Activated naive CD4-positive, alpha-beta T cell treated with anti-CD3 and anti-CD28 coated beads, Interleukin-2, amount 50 U/mL, for 72 hours (primary cell): ENCODE data around the gene NCAPD3. TPM values are rescaled to one million over a fixed set of nuclear protein-coding genes. Genes with fewer than 3 reads are reported as not detected.
A peak's percentile ranks its signal among the peaks of the same experiment; 100 is the strongest.
"Not testable (repeated sequence)": the region's sequence is repeated elsewhere in the genome, so short reads cannot be mapped to it uniquely, and the experiment has no call there.

Experiments
- ATAC-seq, 2 donors: fragments of 150-1000 bp; cut with Tn5 transposase; 2 replicates each; pipeline ENCODE4 v1.10.0; 2021; ENCODE audit warnings: mild to moderate bottlenecking in 2 of 2, moderate library complexity in 2 of 2
- DNase-seq, 2 donors: peaks; one replicate each; pipeline ENCODE4 v3.0.0; 2021 to 2022; ENCODE audit warnings: low spot score in 2 of 2
- H3K27ac Mint-ChIP-seq, 2 donors: one replicate each; pipeline ENCODE4 v1.8.0; 2022; ENCODE audit warnings: mild to moderate bottlenecking in 2 of 2, mixed read lengths in 2 of 2
- H3K36me3 Mint-ChIP-seq, 2 donors: one replicate each; pipeline ENCODE4 v1.8.0; 2022; ENCODE audit warnings: mixed read lengths in 2 of 2
- H3K9me3 Mint-ChIP-seq, 2 donors: one replicate each; pipeline ENCODE4 v1.8.0; 2022; ENCODE audit warnings: mixed read lengths in 2 of 2
- total RNA-seq, 2 donors: library from RNA; stranded (reverse); gene quantifications; one replicate each; pipeline ENCODE4 v1.2.3, GENCODE V29; 2022

NCAPD3 gene
- total RNA-seq, 2 donors from 2014 or later: 93.7 to 169 TPM

- Mint-ChIP-seq H3K9me3 (no peaks in the 10 kb centered on the region), H3K36me3 (peaks cover 35 to 39% of the 10 kb centered on the region in 2 donors), H3K27ac (no peak overlapping the region)
- no peak for ATAC-seq
- no peak for DNase-seq
Measured at GRCh38 chr11:134202661-134203060, 21.1 kb downstream of the NCAPD3 start.

GRCh38 chr11:134200688-134201087 is 23.1 kb downstream of the NCAPD3 start:
- H3K9me3 Mint-ChIP-seq: no peaks in the 10 kb centered on the region
- DNase-seq (no peak), ATAC-seq (no peak)
- peaks cover 24 to 34% of the 10 kb centered on the region in 2 donors for H3K36me3 Mint-ChIP-seq
- no peak overlapping the region for H3K27ac Mint-ChIP-seq

- peaks cover 24 to 27% of the 10 kb centered on the region in 2 donors for H3K36me3 Mint-ChIP-seq
- H3K9me3 Mint-ChIP-seq: no peaks in the 10 kb centered on the region
- DNase-seq: no peak
- no peak for ATAC-seq
- no peak overlapping the region for H3K27ac Mint-ChIP-seq
Measured at GRCh38 chr11:134199531-134199930, 24.2 kb downstream of the NCAPD3 start.

GRCh38 chr11:134196756-134197155 is 27.0 kb downstream of the NCAPD3 start:
- H3K27ac Mint-ChIP-seq: peak overlapping the region in 1 of 2 donors; percentile 50
- no peaks in the 10 kb centered on the region for H3K9me3 Mint-ChIP-seq
- DNase-seq: no peak
- ATAC-seq: no peak
- peaks cover 24 to 28% of the 10 kb centered on the region in 2 donors for H3K36me3 Mint-ChIP-seq

GRCh38 chr11:134188092-134188491 is 35.7 kb downstream of the NCAPD3 start:
- not testable (repeated sequence) for H3K9me3 Mint-ChIP-seq, ATAC-seq, DNase-seq, H3K27ac Mint-ChIP-seq
- peaks cover 50 to 52% of the 10 kb centered on the region in 2 donors for H3K36me3 Mint-ChIP-seq

- DNase-seq (no peak), ATAC-seq (no peak)
- Mint-ChIP-seq H3K27ac (no peak overlapping the region), H3K9me3 (no peaks in the 10 kb centered on the region), H3K36me3 (peaks cover 12 to 20% of the 10 kb centered on the region in 2 donors)
Measured at GRCh38 chr11:134181707-134182106, 42.1 kb downstream of the NCAPD3 start.

GRCh38 chr11:134178032-134178674 is 45.6 kb downstream of the NCAPD3 start:
- no peaks in the 10 kb centered on the region for H3K9me3 Mint-ChIP-seq
- ATAC-seq: no peak
- H3K36me3 Mint-ChIP-seq: peaks cover 17 to 28% of the 10 kb centered on the region in 2 donors
- H3K27ac Mint-ChIP-seq: no peak overlapping the region
- no peak for DNase-seq

- ATAC-seq (no peak), DNase-seq (no peak)
- no peak overlapping the region for H3K27ac Mint-ChIP-seq
- peaks cover 17 to 22% of the 10 kb centered on the region in 2 donors for H3K36me3 Mint-ChIP-seq
- H3K9me3 Mint-ChIP-seq: no peaks in the 10 kb centered on the region
Measured at GRCh38 chr11:134176284-134176683, 47.5 kb downstream of the NCAPD3 start.

GRCh38 chr11:134173296-134173695 is 50.5 kb downstream of the NCAPD3 start:
- ATAC-seq: no peak
- peaks cover 23 to 28% of the 10 kb centered on the region in 2 donors for H3K36me3 Mint-ChIP-seq

GRCh38 chr11:134171951-134172350 is 51.8 kb downstream of the NCAPD3 start:
- ATAC-seq: no peak
- Mint-ChIP-seq H3K9me3 (no peaks in the 10 kb centered on the region), H3K27ac (peak overlapping the region in 1 of 2 donors; percentile 22), H3K36me3 (peaks cover 25 to 32% of the 10 kb centered on the region in 2 donors)
- no peak for DNase-seq

More at GRCh38 chr11:134173296-134173695, 50.5 kb downstream of the NCAPD3 start:
- no peak overlapping the region for H3K27ac Mint-ChIP-seq
- no peak for DNase-seq
- no peaks in the 10 kb centered on the region for H3K9me3 Mint-ChIP-seq

GRCh38 chr11:134170919-134171281 is 52.9 kb downstream of the NCAPD3 start:
- peaks cover 17 to 21% of the 10 kb centered on the region in 2 donors for H3K36me3 Mint-ChIP-seq
- H3K9me3 Mint-ChIP-seq: no peaks in the 10 kb centered on the region
- no peak for DNase-seq
- no peak overlapping the region for H3K27ac Mint-ChIP-seq
- ATAC-seq: no peak

- ATAC-seq: no peak
- H3K9me3 Mint-ChIP-seq: no peaks in the 10 kb centered on the region
- no peak overlapping the region for H3K27ac Mint-ChIP-seq
- peaks cover 17 to 20% of the 10 kb centered on the region in 2 donors for H3K36me3 Mint-ChIP-seq
- DNase-seq: no peak
Measured at GRCh38 chr11:134170177-134170918, 53.4 kb downstream of the NCAPD3 start.

GRCh38 chr11:134164490-134165370 is 59.0 kb downstream of the NCAPD3 start:
- ATAC-seq: no peak
- Mint-ChIP-seq H3K36me3 (peaks cover 40 to 42% of the 10 kb centered on the region in 2 donors), H3K9me3 (no peaks in the 10 kb centered on the region), H3K27ac (peak overlapping the region; percentile 10 to 72)
- DNase-seq: no peak

GRCh38 chr11:134159652-134160051 is 64.1 kb downstream of the NCAPD3 start:
- ATAC-seq: no peak
- no peaks in the 10 kb centered on the region for H3K9me3 Mint-ChIP-seq
- H3K36me3 Mint-ChIP-seq: peaks cover 33 to 39% of the 10 kb centered on the region in 2 donors
- DNase-seq: no peak
- peak overlapping the region in 1 of 2 donors; percentile 44 for H3K27ac Mint-ChIP-seq

GRCh38 chr11:134158023-134158422 is 65.7 kb downstream of the NCAPD3 start:
- Mint-ChIP-seq H3K27ac (peak overlapping the region in 1 of 2 donors; percentile 37), H3K36me3 (peaks cover 25 to 30% of the 10 kb centered on the region in 2 donors), H3K9me3 (no peaks in the 10 kb centered on the region)
- ATAC-seq (no peak), DNase-seq (no peak)

- no peak for ATAC-seq
Measured at GRCh38 chr11:134157451-134157850, 66.3 kb downstream of the NCAPD3 start.

More at GRCh38 chr11:134157451-134157850, 66.3 kb downstream of the NCAPD3 start:
- H3K9me3 Mint-ChIP-seq: no peaks in the 10 kb centered on the region
- peaks cover 25 to 30% of the 10 kb centered on the region in 2 donors for H3K36me3 Mint-ChIP-seq
- H3K27ac Mint-ChIP-seq: no peak overlapping the region
- no peak for DNase-seq
